ENCODE measurements around the gene UBE3D.
A peak's percentile ranks its signal among the peaks of the same experiment; 100 is the strongest.

- TF ChIP-seq CTCF (IDR thresholded peaks at IDR 0.05; ENCODE audit: low read length) (peak; percentile 87), EZH2 (optimal IDR thresholded peaks at IDR 0.05; ENCODE audit: low read depth, low read length) (no peak)
These were observed 7.8 kb downstream of the UBE3D start for GRCh38 chr6:83057705-83058321.
